Measurements from ENCODE around the gene TMEM74B.

Gene TMEM74B

DNA sequence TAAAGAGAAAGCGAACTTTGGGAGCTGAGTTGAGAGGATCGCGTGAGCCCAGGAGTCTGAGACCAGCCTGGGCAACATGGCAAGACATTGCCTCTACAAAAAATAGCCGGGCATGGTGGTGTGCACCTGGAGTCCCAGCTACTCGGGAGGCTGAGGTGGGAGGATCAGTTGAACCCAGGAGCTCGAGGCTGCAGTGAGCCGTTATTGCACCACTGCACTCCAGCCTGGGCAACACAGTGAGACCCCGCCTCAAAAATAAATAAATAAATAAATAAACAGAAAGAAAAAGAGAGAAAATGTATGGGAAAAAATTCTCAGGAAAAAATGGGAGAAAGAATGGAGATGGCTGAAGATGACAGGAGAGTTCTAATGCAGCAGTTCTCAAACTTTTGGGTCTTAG lies 21.0 kb upstream of the TMEM74B start:
- DNase-seq (ENCODE audit: low read depth): no peak

DNA sequence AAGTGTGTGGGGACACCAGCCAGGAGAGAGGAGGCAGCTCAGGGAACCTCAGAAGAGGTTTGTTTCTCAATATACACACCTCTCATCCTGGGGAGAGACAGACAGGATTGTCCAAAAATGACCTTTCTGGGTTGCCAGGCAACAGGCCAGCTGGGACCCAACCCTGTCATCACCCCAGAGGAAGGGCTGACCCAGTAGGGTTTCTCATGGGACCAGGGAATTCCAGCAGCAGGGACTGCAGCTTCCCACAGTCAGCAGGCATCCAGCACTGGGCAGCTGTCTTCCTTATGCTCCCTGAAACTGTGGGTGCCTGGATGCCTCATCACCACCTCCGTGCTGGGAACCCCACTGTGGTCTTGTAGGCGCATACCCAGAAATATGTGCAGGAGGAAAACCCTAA lies 19.8 kb upstream of the TMEM74B start:
- no peak for DNase-seq (ENCODE audit: low read depth)

DNA sequence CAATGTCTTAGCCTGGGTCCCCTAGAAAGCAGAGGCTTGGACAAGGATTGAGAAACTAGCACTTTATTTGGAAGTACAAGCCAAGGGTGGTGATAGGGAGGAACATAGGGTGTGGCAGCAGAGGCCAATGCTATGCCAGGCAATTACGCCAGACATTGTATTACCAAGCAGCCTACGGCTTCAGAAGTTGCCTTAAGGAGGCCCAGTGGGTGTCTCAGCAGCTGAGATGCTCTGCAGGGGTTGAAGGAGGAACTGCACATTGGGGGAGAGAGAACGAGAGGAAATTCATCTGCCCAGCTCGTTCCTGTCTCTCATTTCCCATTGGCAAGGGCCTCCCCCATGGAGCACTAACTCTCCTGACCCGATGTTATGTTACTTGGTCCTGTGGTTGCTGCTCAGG lies 19.3 kb upstream of the TMEM74B start:
- no peak for DNase-seq (ENCODE audit: low read depth)

DNA sequence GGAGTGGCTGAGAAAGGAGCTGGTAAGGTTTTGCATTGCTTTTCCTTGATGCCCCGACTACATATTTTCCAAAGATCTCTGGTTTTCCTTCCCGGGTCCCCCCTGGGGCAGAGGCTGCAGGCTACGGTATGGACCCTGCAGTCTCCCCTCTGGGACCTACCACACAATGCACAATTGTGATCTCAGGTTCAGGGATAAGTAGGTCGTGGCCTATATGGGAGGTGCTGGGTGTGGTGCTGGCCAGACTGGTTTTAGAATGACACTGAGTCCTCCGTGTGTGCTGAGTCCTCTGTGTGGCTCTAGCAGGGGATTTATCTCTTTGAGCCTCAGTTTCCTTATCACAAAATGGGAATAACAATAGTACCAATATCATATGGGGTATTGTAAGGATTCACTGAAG lies 18.8 kb upstream of the TMEM74B start:
- DNase-seq (ENCODE audit: low read depth): no peak

DNA sequence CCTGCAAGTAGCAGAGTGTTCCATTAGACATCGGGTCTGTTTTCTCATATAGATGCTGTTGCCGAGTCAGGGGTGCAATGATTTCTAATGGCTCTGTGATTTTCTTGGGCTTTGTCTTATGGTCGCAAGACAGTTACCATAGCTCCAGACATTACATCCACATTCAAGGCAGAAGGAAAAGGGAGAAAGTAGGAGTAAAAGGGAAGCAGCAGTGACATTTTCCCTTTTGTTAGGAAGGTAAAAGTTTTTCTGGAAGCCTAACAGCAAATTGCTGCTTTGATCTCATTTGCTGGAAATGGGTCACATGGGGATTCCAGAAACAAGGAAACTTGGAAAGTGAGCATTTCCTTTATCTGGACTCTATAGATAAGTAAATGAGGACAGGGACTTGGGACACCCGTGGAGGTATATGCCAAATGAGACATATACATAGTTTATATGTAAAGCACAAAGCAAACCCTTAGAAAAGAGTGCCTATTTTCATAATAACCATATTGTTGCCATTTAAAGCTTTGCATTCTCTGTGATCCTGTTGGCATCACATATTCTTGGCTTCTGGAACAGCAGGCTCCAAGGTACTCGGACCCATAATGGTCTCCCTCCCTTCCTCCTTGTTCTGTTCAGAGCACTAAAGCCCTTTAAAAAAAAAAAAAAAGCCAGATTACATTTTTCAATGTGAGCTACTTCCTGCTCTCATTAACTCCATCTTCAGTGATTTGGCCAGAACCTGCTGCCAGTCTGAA lies 18.2 kb upstream of the TMEM74B start, which contains the start of gene C20orf202:
C20orf202 (plus strand) TSS at position 693 of the 743 bp plus-strand sequence. CDS start 132 bp downstream, outside the sequence.
- DNase-seq (ENCODE audit: low read depth): no peak

DNA sequence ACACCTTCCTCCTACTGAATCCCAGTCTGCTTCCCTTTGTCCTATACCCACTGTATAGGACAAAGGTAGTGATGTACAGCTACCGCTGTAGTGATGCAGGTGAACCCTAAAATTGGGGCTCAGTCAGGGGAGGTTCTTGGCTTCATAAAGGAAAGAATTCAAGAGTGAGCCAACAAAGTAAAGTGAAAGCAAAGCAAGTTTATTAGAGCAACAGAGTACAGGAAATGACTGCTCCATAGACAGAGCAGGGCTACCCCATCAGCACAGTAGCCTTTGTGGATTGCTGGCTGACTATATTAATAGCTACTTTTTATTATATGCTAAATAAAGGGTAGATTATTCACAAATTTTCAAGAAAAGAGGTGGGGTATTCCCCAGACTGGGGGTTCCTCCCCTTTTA lies 15.2 kb upstream of the TMEM74B start:
- DNase-seq (ENCODE audit: low read depth): no peak

DNA sequence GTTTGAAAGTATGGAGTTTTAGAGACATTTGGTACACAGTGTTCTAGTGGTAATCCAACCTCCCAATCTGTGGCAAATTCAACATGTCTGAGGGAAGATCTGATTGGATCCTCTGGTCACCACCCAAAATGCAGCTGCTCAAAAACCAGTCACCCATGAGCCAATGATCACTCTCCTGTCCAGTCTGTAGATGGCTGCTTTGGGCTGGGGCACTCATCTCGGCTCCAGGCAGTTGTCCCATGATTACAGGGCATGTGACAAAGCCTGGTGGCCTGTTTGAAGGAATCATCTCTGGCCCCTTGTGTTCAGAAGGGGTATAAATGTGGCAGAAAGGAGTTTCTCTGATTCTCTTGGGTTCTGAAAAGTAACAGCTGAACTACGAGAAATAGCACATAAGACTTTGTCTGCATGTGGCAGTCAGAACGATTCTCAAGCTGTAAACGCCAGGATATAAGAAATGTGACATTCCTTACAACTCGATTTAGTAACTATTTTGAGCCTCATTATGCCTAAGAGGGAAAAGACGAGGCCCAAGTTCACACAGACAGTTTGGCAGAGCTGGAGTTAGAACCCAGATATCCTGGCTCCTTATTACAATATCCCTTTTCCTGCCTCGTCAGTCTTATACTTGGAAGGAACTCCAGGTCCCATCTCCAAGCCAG lies 14.6 kb upstream of the TMEM74B start:
- no peak for DNase-seq (ENCODE audit: low read depth)

DNA sequence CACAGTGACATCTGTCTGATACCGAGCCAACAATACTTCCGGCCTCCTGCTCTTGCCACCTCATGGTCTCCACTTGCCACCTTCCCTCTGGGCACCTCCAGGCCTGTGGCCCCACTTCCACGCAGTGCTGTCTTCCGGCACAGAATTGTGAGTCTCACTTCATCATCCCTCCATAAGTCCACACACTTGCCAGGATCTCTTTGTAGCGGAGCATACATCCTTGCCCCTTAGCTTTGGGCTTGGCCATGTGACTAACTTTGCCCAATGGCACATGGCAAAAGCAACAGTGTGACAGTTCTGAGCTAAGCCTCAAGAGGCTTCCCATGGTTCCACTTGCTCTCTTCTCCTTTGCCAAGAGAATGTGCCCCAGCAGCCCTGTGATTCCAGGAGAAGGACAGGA lies 14.0 kb upstream of the TMEM74B start:
- DNase-seq (ENCODE audit: low read depth): no peak

DNA sequence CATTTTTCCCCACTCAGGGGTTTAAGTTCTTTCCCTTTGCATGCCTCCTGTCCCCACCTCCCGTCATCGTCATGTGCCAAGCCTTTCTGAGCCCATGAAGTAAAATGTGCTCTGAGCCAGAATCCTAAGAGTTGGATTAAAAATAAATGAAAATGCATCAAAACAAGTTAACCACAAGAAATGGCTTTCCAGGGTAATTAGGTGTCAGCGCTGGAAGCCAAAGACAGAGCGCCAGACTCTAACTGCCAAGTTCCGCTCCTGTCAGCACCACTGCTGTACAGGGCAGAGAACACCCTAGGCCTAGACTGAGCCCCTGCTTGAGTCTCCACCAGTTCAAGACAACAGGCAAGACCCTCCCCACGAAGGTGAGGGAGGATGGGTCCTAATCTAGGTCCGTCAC lies 13.0 kb upstream of the TMEM74B start:
- no peak for DNase-seq (ENCODE audit: low read depth)

DNA sequence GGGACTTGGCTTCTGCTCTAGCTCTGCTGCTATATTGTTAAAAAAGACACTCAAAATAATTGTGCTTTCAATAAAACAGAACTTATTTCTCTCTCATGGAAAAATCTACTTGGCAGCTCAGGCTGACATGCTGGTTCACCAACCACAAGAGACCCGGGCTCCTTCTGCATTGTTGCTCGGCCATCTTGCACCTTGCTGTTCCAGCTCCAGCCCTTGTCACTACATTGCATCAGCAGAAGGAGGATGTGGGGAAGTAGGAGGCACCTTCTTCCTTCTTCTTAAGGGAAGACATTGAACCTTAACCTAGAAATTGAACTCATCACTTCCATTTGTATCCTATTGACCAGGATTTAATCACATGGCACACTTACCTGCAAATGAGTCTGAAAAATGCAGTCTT lies 11.9 kb upstream of the TMEM74B start:
- no peak for DNase-seq (ENCODE audit: low read depth)

DNA sequence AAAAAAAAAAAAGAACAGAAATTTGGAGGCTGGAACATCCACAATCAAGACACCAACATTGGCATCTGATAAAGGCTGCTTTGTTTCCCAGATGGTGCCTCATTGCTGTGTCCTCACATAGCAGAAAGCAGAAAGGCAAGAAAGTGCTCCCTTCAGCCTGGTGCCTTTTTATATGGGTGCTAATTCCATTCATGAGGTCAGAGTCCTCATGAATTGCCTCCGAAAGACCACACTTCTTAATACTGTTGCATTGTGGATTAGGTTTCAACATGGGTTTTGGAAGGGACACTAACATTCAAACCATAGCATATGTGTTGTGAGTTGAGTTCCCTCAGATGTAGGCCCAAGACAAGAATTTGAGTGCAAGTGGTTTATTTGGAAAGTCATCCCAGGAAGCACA lies 10.4 kb upstream of the TMEM74B start:
- no peak for DNase-seq (ENCODE audit: low read depth)

DNA sequence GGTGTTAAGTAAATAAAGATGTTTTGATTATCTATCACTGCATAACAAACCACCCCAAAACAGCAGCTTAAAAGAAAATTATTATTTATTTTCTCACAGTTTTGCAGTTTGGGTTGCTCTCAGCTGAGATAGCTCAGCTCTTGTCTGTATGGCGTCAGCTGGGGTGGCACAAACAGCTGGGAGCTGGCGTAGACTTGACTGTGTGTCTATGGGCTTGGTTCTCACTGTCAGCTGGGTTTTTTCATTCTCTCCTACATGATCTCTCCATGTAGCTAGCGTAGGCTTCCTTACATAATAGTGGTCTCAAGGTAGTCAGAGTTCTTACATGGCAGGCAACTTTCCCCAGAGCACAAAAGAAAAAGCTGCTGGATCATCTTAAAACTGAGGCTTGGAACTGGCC lies 6.5 kb upstream of the TMEM74B start:
- no peak for DNase-seq (ENCODE audit: low read depth)

DNA sequence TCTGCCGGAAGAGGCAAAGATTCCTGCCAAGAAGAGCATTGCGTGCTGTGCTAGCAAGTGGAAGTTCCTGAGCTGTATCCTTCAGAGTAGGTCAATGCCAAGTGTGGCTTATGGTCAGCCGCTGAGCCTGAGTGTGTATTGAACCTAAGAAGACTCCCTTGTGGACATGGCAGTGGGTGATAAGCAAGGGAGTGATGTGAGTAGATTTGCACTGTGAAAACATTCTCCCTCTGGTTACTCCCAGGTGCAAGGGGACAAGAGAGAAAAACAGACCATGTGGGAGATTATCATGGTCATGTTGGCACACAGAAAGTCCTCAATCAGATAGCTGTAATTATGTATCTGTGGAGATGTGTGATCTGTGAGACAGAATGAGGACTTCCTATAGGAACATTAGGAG lies 6.1 kb upstream of the TMEM74B start:
- DNase-seq (ENCODE audit: low read depth): no peak

DNA sequence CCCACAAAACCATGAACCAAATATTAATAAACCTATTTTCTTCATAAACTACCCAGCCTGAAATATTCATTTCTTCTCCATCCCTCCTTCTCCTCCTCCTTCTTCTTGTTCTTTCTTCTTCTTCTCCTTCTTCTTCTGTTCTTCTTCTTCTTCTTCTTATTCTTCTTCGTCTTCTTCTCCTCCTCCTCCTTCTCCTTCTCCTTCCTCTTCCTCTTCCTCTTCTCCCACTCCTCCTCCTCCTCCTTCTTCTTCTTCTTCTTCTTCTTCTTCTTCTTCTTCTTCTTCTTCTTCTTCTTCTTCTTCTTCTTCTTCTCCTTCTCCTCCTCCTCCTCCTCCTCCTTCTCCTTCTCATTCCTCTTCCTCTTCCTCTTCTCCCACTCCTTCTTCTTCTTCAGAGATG lies 5.0 kb upstream of the TMEM74B start:
- no peak for DNase-seq (ENCODE audit: low read depth)

DNA sequence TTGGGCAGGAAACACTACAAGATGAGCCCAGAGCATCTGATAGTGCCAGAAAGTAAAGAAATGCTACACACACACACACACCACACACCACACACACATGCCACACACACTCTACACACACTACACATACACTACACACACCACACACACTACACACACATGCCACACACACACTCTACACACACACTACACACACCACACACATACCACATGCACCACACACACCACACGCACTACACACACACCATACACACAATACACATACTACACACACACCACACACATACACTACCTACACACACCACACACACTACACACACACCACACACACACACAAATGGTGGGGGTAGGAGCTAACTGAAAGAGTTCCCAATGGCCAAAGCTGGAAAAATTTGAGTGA lies 3.6 kb upstream of the TMEM74B start:
- DNase-seq (ENCODE audit: low read depth): no peak

DNA sequence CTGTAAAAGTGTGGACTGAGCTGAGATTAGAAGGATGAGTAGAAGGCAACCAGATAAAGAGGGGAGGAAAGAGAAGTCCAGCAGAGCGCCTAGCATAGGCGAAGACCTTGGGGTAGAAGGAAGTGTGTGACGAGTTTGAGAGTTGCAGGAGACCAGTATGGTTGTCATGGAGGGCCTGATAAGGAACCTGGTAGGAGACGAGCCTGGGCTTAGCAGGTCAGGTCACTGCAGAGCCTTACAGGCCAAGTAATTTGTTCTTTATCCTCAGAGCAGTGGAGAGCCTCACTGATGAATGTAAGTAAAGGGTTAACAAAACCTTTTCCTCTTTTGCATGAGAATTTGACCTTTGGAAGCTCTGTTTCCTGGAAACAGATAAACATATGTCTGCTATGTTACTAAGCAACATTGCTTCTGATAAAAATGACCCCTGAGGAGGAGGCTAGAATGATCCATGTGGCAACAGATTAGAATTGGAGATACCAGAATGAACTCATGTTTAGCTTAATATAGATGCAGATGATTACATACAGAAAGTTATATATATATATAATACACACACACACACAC lies 2.9 kb upstream of the TMEM74B start:
- DNase-seq (ENCODE audit: low read depth): no peak

DNA sequence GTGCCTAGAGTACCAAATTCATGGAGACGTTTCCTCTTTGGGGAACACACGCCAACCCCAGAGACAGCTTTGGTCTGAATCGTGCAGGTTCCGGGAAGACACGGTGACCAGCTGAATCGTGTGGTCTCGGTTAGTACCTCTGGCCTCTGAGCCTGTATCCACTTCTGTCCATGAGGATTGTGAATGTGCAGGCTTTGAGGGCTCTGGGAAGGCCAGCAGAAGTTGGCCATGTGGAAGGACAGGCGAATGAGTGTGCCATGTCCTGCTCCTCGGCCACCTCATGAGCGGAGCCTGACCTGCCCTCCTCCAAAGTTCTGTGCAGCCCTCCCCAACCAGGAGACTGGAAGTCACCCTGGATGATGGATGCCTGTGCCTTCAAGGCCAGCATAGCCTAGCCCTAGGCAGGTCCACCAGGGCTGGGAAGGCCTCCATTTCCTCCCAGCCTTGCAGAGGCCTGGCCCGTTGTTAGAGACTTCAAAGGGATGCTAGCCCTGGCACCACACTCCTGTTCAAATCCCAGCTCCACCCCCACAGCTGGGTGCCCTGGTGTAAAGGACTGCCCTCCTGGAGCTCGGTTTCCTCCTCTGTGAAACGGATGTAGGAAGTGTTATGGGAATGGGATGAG lies 1.7 kb upstream of the TMEM74B start:
- no peak for DNase-seq (ENCODE audit: low read depth)

DNA sequence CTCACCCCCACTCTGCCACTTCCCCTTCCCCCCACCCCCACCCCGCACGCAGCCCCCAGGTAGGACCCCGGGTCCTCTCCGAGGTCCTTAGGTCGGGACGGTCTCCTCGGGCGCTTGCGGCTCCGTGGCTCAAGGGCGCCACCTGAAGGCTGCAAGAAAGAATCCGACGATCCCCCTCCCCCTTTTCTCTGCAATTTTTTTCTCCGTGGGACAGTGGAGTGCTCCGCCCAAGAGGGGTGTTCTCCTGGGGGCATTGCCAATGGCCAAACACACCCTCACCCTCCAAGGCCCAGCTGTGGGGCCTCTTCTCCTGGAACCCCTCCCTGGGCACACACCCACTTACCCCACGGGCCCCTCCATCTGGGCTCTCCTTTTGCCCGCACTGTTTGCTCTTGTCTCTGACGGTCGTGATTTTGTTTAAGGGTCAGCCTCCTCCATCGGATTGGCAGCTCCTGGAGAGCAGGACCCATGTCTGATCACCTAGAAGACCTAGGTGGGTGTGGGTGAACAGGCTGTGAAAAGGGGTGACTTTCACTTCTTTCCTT lies 1.1 kb upstream of the TMEM74B start:
- DNase-seq (ENCODE audit: low read depth): peak; percentile 19

DNA sequence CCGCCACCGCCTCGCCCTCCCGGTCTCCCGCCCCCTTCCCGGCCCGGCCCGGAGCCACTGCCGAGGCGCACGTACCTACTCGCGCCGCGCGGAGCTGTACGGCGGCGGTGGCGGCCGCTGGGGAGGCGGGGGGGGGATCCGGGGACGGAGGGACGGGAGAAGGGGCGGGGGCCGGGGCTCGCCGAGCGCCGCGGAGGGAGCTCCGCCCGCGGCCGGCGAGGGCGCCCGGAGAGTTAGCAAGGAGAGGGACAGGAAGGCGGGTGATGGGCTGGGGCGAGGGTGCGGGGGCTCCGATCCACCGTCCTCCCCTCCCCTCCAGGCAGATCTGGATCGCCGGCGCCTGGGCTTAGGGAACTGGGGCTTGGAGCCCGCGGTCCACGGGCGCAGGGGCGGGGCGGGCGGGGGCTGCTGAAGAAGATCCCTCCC lies 548 bp upstream of the TMEM74B start:
- DNase-seq (ENCODE audit: low read depth): no peak

DNA sequence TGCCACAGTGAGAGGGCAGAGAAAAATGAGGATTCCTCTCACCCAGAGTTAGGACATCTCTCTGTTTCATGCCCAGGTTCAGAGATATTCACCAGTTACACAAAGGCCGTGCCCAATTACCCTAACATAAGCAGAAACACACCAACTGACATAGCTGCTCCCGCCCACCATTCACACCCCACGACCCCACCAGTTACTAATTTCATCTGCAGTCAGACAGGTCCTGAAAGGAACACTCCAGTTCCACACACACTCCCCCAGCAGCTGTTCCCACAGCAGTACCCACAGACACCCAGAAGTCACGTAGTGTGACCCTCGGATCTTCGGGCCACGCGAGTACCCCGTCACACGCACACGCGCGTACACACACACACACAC lies 532 bp downstream of the TMEM74B start:
- no peak for DNase-seq (ENCODE audit: low read depth)

DNA sequence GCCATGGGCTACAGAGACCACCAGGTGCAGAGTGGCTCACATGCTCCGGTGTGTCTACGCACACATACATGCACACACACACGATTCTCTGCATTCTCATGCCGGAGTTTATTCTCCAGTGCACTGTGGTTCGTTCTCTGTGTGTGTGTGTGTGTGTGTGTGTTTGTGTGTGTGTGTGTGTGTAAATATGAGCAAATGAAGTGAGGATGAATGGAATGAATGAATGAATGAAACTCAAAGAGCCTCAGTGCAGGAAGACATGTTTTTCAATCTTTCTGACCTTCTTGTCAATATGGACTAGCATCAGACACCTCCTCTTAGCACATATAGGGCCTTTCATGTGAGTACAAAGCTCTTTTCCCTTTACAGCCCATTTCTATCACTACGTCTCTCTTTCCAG lies 1.6 kb downstream of the TMEM74B start:
- no peak for DNase-seq (ENCODE audit: low read depth)

DNA sequence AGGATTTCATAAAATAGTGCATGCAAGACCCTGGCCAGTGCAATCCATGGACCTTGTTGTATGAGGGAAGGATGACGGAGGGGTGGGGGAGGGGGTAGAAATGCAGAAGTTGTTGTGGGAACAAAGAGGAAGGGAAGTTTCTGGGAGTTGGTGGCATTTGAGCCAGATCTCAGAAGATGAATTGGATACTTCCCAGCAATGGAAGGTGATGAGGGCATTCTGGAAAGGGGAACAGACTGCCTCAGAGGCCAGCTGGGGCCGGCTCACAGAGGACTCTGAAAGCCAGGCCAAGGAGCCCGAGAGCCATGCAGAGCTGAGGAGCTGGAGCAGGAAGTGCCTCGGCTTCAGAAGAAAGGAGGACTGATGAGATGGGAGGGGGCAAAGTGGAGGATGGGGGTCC lies 2.7 kb downstream of the TMEM74B start:
- no peak for DNase-seq (ENCODE audit: low read depth)

DNA sequence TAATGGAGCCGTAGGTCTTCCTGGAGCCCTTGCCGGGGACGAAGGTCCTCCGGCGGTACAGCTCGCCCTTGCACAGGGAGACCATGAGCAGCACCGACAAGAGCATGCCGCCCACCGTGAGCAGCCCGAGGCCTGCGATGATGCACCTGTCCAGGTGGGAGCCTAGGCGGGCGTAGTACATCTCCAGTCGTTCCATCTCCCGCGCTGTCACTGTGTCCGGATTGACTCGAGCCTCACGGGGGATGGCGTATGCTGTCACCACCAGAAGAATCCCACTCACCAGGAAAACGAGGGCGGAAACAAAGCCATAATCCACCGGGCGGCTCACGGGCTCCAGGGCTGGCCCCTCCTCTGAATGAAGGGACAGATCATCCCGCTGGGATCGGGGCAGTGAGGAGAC lies 3.8 kb downstream of the TMEM74B start:
- DNase-seq (ENCODE audit: low read depth): no peak

Data from activated T-cell treated with anti-CD3 and anti-CD28 coated beads for 24 hours (primary cell).